Muscle layer of colon (tissue), 2 donors: ENCODE data around the gene RALGPS2.
"Not testable (repeated sequence)": the region's sequence is repeated elsewhere in the genome, so short reads cannot be mapped to it uniquely, and the experiment has no call there.

Experiments used
- H3K27ac ChIP-seq: one replicate; pipeline ENCODE4 v1.7.0; 2013; ENCODE audit warnings: low read depth, mild to moderate bottlenecking, low read length, moderate library complexity
- H3K27me3 ChIP-seq, 2 donors: one replicate each; pipeline ENCODE4 v1.7.0; 2013; ENCODE audit warnings: low read length in 2 of 2, mild to moderate bottlenecking in 2 of 2; ENCODE audit not compliant: insufficient read depth in 2 of 2, control insufficient read depth in 1 of 2
- H3K36me3 ChIP-seq: one replicate; pipeline ENCODE4 v1.7.0; 2013; ENCODE audit warnings: mild to moderate bottlenecking, low read length; ENCODE audit not compliant: insufficient read depth
- H3K4me1 ChIP-seq: one replicate; pipeline ENCODE4 v1.7.0; 2013; ENCODE audit warnings: mild to moderate bottlenecking, low read length; ENCODE audit not compliant: insufficient read depth
- H3K4me3 ChIP-seq, 2 donors: one replicate each; pipeline ENCODE4 v1.7.0; 2013; ENCODE audit warnings: low read length in 2 of 2, low read depth in 1 of 2, mild to moderate bottlenecking in 1 of 2, moderate library complexity in 1 of 2
- H3K9ac ChIP-seq: one replicate; pipeline ENCODE4 v1.7.0; 2013; ENCODE audit warnings: low read length
- H3K9me3 ChIP-seq: one replicate; pipeline ENCODE4 v1.7.0; 2013; ENCODE audit warnings: mild to moderate bottlenecking, low read length
- donor health status: abdominal sarcoma.
- donor health status: Adenocarcinoma of cecum.

The RALGPS2 gene

DNA sequence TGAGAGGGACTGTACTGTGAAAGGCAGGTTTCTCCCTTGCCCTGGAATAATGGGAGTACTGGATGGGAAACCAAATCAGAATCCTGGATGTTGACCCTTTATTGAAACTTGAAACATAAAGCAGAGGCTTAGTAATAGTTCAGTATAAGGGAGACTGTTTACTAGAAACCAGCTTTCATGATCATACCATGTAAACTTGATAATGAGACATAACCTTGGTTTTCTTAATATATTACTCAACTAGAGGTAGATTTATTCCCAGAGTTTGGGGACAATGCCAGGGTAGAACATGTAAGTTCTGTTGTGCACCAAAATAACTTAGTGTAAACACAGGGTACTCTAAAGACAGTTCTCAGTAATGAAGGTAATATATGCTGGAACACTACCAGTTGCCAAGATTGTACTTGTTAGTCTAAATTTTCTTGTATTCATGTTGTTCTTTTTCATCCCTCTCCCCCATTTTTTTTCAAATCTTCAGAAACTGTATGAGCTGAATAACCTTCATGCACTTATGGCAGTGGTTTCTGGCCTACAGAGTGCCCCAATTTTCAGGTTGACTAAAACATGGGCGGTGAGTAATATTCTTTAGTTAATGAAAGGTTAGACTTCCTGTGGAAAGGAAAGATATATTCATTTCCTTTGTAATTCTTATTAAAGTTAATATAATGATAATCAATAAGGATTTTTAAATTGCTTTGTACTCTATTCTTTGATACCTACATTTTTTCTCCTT lies 96.3 kb downstream of the RALGPS2 start:
- Histone ChIP-seq H3K27me3 (no peaks in the 10 kb centered on the region), H3K9ac (no peak overlapping the region), H3K27ac (no peak overlapping the region), H3K36me3 (no peaks in the 10 kb centered on the region), H3K4me3 (no peak overlapping the region), H3K4me1 (peaks cover 5% of the 10 kb centered on the region), H3K9me3 (no peaks in the 10 kb centered on the region)

DNA sequence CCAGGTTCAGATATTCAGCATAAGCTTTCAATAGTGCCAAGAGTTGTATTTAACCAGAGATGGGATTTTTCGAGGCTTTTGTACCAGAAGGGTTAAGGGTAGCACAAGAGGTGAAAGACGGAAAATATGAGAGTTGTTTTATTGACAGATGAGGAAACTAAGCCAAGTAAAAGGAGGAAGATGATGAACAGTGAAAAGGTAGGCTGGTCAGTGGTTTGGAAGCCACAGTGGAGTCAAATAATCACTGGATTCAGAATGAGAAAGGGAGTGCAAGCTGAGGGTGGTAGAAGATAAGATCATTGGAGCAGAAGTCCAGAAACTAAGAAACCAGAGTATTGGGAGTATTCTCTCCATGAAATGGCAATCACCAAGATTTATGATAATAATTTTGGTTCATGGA lies 100.1 kb downstream of the RALGPS2 start:
- Histone ChIP-seq H3K4me1 (no peaks in the 10 kb centered on the region), H3K4me3 (no peak overlapping the region), H3K27me3 (no peaks in the 10 kb centered on the region), H3K9ac (no peak overlapping the region), H3K27ac (no peak overlapping the region), H3K9me3 (no peaks in the 10 kb centered on the region), H3K36me3 (no peaks in the 10 kb centered on the region)

DNA sequence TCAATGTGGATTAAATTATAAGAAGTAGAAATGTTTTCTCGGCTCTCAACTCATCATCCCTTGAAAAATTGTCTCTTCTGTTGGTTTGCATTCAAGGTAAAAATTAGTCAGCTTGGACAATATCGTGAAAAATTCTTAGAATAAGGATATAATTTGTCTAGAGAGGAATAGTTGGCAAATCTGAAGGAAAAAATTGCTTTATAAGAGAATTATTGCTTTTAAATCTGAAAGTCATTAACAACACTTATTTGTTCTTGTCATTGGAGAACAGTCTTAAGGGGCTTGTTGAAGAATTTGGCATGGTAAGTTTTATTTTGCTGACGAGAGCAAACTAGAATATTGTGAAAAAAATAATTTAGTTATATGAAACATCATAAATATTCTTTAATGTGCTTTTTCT lies 119.4 kb downstream of the RALGPS2 start:
- no peaks in the 10 kb centered on the region for H3K27me3 ChIP-seq
- H3K4me3 ChIP-seq = no peak overlapping the region
- no peaks in the 10 kb centered on the region for H3K36me3 ChIP-seq
- no peaks in the 10 kb centered on the region for H3K9me3 ChIP-seq
- H3K27ac ChIP-seq = no peak overlapping the region
- H3K4me1 ChIP-seq = no peaks in the 10 kb centered on the region
- H3K9ac ChIP-seq = no peak overlapping the region

DNA sequence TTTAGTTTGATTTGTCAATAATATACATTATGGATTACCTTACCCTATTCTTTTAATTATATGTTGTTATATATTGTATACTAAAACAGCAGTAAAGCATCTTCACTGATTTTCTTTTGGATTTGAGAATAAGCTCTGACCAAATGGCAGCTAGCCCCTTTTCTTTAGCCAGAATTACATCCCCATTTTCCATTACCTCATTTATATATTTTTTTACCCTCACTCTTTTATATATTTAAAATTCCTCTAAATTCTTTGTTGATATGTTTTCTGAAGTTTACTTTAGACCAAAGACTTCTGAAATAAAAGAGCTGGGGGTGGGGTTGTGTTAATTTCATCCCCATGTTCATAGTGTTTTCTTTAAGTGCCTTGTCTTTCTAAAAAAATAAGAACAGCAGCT lies 121.3 kb downstream of the RALGPS2 start:
- no peaks in the 10 kb centered on the region for H3K27me3 ChIP-seq
- H3K9me3 ChIP-seq = no peaks in the 10 kb centered on the region
- H3K4me3 ChIP-seq = no peak overlapping the region
- H3K27ac ChIP-seq = no peak overlapping the region
- peaks cover 4% of the 10 kb centered on the region for H3K4me1 ChIP-seq
- no peaks in the 10 kb centered on the region for H3K36me3 ChIP-seq
- H3K9ac ChIP-seq = no peak overlapping the region

DNA sequence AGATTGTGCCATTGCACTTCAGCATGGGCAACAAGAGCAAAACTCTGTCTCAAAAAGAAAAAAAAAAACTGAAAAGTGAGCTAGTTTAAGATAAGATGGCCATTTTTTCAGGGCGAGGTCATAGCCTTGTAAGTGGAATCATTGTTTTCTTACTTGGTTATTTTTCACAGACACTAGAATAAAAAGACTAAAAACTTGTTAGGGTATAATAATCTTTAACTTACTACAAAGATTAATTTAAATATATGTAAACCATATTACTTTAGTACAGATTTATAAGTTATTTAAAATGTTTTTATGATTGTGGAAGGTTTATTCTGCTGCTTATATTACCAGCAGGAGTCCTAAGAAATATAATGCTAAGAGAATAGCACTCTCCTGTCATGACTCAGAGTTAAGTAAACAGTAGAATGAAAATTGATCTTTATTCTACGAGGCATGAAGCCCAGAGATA lies 122.4 kb downstream of the RALGPS2 start:
- H3K27me3 ChIP-seq = no peaks in the 10 kb centered on the region

DNA sequence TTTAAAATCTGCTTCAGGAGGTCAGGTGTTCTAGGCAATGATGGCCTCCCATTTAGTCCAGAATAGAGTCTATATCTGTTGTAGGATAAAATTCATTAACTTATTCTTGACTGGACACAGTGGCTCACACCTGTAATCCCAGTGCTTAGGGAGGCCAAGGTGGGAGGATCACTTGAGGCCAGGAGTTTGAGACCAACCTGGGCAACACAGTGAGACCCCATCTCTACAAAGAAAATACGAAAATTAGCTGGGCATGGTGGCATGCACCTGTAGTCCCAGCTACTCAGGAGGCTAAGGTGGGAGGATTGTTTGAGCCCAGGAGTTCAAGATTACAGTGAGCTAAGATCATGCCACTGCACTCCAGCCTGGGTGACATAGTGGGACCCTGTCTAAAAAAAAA lies 122.9 kb downstream of the RALGPS2 start:
- H3K27me3 ChIP-seq, H3K9ac ChIP-seq, H3K36me3 ChIP-seq, H3K4me3 ChIP-seq, H3K9me3 ChIP-seq, H3K27ac ChIP-seq, H3K4me1 ChIP-seq: not testable (repeated sequence)

More for the DNA sequence above, 122.4 kb downstream of the RALGPS2 start:
- H3K36me3 ChIP-seq = peaks cover 2% of the 10 kb centered on the region
- H3K9ac ChIP-seq = no peak overlapping the region
- H3K27ac ChIP-seq = no peak overlapping the region
- H3K9me3 ChIP-seq = no peaks in the 10 kb centered on the region
- H3K4me3 ChIP-seq = no peak overlapping the region
- peaks cover 4% of the 10 kb centered on the region for H3K4me1 ChIP-seq

DNA sequence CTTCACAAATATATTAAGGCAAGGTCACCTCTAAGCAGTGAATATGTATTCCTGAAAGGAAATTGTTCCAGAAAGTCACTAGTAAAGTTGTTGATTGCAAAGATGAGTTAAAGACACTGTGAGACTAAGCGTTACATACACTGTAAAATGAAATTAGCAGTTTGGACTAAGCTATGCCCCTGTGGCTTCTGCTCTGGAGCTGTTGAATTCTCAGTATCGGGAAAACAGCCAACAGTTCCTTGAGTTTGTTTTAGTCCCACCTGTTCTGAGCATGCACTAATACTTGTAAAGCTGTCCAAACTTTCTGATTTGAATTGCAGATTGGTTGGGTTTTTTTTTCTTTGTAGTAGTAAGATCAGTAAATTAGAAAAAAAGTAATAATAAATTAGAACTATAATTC lies 124.9 kb downstream of the RALGPS2 start:
- Histone ChIP-seq H3K4me3 (no peak overlapping the region), H3K9me3 (no peaks in the 10 kb centered on the region), H3K27ac (no peak overlapping the region)

DNA sequence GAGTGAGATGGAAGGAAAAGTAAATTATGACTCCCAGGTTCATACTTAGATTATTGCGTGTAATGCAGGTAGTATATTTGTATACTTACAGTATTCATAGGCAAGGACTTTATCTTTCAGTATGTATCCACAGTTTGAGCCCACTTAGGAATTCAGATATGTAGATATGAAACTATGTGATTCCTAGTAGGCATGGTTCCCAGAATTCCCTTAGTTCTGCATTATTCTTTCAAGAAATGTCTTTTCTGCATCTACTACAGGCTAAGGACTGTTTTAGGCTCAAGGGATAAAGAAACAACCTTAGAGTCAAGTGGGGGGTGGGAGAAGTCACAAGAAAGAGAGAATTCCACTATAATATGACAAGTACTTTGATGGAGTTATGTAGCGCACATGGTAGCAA lies 132.1 kb downstream of the RALGPS2 start:
- peaks cover 7% of the 10 kb centered on the region for H3K36me3 ChIP-seq
- no peaks in the 10 kb centered on the region for H3K27me3 ChIP-seq
- H3K9me3 ChIP-seq = no peaks in the 10 kb centered on the region
- no peak overlapping the region for H3K27ac ChIP-seq
- H3K9ac ChIP-seq = no peak overlapping the region
- no peak overlapping the region for H3K4me3 ChIP-seq
- H3K4me1 ChIP-seq = no peaks in the 10 kb centered on the region

More for the DNA sequence above, 124.9 kb downstream of the RALGPS2 start:
- Histone ChIP-seq H3K9ac (no peak overlapping the region), H3K4me1 (peaks cover 4% of the 10 kb centered on the region), H3K27me3 (no peaks in the 10 kb centered on the region), H3K36me3 (peaks cover 7% of the 10 kb centered on the region)

DNA sequence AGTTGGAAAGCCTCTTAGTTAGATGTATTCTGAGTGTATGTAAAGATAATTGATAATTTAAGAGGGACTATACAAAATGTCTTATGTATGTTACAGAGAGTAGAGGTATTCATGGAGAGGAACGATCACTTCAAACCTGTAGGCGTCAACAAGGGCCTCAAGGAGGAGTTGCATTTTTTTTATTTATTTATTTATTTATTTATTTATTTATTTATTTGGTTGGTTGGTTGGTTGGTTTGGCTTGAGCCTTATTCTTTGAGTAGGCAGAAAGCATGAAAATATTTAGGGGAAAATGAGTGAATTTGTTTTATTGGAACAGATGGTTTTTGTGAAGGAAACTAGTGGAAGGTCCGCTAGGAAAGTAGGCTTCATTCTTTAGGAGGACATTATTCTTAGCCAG lies 137.4 kb downstream of the RALGPS2 start:
- peaks cover 25% of the 10 kb centered on the region for H3K4me1 ChIP-seq
- no peaks in the 10 kb centered on the region for H3K9me3 ChIP-seq
- H3K4me3 ChIP-seq = no peak overlapping the region
- H3K9ac ChIP-seq = no peak overlapping the region
- H3K36me3 ChIP-seq = peaks cover 14% of the 10 kb centered on the region
- no peaks in the 10 kb centered on the region for H3K27me3 ChIP-seq
- H3K27ac ChIP-seq = no peak overlapping the region

DNA sequence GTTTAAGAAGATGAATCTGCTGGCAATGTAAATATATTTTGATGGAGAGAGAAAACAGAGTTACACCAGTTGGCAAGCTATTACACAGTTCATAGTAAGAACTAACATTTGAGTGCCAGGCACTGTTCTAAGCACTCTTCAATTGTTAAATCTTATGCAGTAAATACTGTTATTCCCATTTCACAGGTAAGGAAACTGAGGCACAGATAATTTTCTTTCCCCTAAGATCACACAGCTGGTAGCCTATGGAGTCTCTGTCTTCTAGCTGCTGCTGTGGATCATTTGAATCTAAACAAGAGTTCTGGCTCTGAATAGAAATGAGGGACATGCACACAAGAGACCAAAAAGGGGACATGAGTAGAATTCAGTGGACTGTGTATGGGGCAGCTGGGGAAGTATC lies 137.8 kb downstream of the RALGPS2 start:
- peaks cover 14% of the 10 kb centered on the region for H3K36me3 ChIP-seq
- no peak overlapping the region for H3K4me3 ChIP-seq
- no peaks in the 10 kb centered on the region for H3K27me3 ChIP-seq
- H3K4me1 ChIP-seq = peaks cover 25% of the 10 kb centered on the region
- no peaks in the 10 kb centered on the region for H3K9me3 ChIP-seq
- no peak overlapping the region for H3K27ac ChIP-seq
- no peak overlapping the region for H3K9ac ChIP-seq

DNA sequence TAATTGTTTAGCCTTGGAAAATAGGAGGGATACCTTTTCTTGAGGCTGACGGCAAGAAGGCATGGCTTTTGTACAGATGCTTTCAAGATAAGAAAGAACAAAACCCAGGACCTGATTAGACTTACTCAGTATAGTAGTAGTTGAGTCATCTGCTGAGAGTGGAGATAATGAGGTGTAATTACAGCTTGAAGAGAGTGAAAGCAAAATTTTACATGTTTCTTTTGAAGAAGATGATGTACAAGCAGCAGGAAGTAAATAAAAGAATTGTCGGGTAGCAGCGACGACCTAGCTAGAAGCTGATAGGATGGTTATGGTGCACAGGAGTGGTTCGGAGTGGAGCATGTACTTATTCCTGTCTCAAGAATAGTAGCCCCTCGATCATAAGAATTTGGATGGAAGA lies 139.3 kb downstream of the RALGPS2 start:
- Histone ChIP-seq H3K27me3 (no peaks in the 10 kb centered on the region), H3K9ac (no peak overlapping the region), H3K27ac (no peak overlapping the region), H3K9me3 (no peaks in the 10 kb centered on the region), H3K4me3 (no peak overlapping the region), H3K4me1 (peaks cover 25% of the 10 kb centered on the region), H3K36me3 (peaks cover 14% of the 10 kb centered on the region)

DNA sequence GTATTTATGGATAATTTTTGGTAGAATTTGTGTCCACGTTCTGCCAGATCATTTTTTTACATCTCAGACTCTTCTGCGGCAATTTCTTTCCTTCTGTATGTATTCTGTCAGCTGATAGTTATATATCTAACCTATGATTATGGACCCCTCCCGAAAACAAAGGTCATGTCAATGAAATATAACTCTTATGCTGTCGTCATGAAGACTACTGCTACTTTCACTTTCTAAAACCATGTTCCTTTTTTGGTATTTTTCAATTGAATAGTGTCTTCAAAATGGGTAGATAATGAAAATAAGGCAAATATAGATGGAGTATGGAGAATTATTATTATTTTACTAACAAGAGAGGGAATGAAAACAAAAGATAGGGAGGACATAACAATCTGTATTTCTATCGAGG lies 142.6 kb downstream of the RALGPS2 start:
- peaks cover 14% of the 10 kb centered on the region for H3K36me3 ChIP-seq
- H3K9ac ChIP-seq = peak overlapping the region; percentile 59
- H3K9me3 ChIP-seq = no peaks in the 10 kb centered on the region
- peaks cover 41% of the 10 kb centered on the region for H3K4me1 ChIP-seq
- peak overlapping the region; percentile 72 for H3K27ac ChIP-seq
- peak overlapping the region; percentile 45 to 71 for H3K4me3 ChIP-seq
- H3K27me3 ChIP-seq = no peaks in the 10 kb centered on the region
